GM19023 (cell line): ENCODE measurements around the gene TREML4.

Experiments used
- ATAC-seq: cut with Tn5 transposase; IDR thresholded peaks from one replicate; pipeline ENCODE4 v1.9.1; 2021; ENCODE audit warnings: mild to moderate bottlenecking, moderate library complexity; ENCODE audit not compliant: unreplicated experiment

Gene TREML4

GRCh38 chr6:41280381-41281057 lies 52.4 kb downstream of the TREML4 start:
- ATAC-seq: no peak

GRCh38 chr6:41283600-41283999 lies 55.5 kb downstream of the TREML4 start:
- ATAC-seq: no peak

GRCh38 chr6:41284726-41285125 lies 56.6 kb downstream of the TREML4 start:
- ATAC-seq: no peak

- no peak for ATAC-seq
Observed at GRCh38 chr6:41286544-41287346, 58.6 kb downstream of the TREML4 start, which contains the start of gene TREM1. TREM1 (minus strand) TSS chr6:41286682; CDS start chr6:41286655, 27 bp downstream.

GRCh38 chr6:41288030-41288753 lies 60.0 kb downstream of the TREML4 start:
- ATAC-seq: no peak
